Right renal pelvis (tissue), 4 donors: ENCODE results near the gene RNPEP. TPM values are rescaled to one million over a fixed set of nuclear protein-coding genes. Genes with fewer than 3 reads are reported as not detected.
"Not testable (repeated sequence)": the region's sequence is repeated elsewhere in the genome, so short reads cannot be mapped to it uniquely, and the experiment has no call there.

Experiments used
- DNase-seq, 4 donors: peaks; one replicate each; pipeline ENCODE4 v3.0.0-alpha.2; 2013; ENCODE audit warnings: low read depth in 4 of 4, low spot score in 3 of 4, missing footprints in 1 of 4
- polyA plus RNA-seq, 4 donors: library from polyadenylated mRNA; unstranded; fragments of 120-200 nt; gene quantifications; one replicate each; pipeline ENCODE4 v1.2.1, GENCODE V29; 2013; ENCODE audit not compliant: insufficient read length in 4 of 4

The RNPEP gene
- 10 to 100 TPM; 56.3 to 78.0 (median 58.2) TPM for polyA plus RNA-seq

GRCh38 chr1:201982623-201983379, at the start of gene RNPEP:
Gene RNPEP, plus strand, starts transcription at chr1:201982648. Its CDS starts 19 bp downstream, at chr1:201982667.
- peak; percentile 31 to 58 (median 46) for DNase-seq

- no peak for DNase-seq
Measured at GRCh38 chr1:201933840-201934430, 48.5 kb upstream of the RNPEP start.

- no peak for DNase-seq
Measured at GRCh38 chr1:201937624-201938213, 44.7 kb upstream of the RNPEP start.

DNA sequence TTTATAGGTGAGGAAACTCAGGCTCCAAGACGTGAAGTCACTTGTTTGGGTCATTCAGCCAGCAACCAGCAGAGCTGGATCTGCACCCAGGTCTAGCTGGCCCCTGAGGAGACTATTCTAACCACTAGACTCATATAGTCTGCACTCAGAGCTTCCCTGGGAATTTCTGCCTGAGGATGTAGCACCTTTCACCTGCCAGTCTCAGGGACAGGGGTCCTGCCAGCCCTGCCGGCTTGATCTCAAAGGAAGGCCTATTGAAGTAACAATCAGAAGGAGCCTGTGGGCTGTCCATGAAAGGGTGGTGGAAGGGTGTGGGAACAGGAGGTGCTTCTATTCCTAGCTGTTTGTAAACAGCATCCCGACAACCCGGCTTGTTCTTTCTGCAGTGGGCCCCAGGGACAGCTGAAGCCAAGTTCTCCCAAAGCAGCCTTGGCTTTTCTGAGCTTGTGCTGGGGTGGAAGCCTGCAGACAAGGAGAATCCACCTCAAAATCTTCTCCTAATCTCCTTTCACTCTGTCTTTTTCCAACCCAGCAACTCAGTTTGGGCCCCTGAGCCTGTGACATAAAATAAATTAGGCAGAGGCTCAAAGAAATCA, 43.9 kb upstream of the RNPEP start:
- no peak for DNase-seq

DNA sequence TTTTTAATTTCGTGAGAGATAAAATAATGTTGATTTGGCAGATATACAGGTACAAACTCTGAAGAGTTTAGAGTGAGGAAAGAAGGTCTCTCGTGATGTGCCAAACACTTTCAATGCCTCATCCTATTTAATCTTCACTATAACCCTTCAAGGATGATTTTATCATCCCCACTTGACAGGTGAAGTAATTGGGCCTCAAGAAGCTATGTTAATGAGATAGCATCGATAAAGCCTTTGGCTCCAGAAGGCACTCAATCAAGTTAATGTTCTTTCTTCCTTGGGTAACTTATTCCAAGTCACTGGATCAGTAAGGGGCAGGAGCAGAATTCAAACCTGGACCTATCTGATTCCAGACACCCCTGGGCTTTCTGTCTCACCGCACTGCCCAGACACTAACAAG, 43.3 kb upstream of the RNPEP start:
- no peak for DNase-seq

- DNase-seq, result no peak
Measured at GRCh38 chr1:201939574-201939973, 42.9 kb upstream of the RNPEP start.

- DNase-seq, result not testable (repeated sequence)
Measured at GRCh38 chr1:201940316-201940715, 42.1 kb upstream of the RNPEP start.

GRCh38 chr1:201941420-201942128, 40.9 kb upstream of the RNPEP start:
- peak in 2 of 4 donors; percentile 40 to 60 for DNase-seq

DNA sequence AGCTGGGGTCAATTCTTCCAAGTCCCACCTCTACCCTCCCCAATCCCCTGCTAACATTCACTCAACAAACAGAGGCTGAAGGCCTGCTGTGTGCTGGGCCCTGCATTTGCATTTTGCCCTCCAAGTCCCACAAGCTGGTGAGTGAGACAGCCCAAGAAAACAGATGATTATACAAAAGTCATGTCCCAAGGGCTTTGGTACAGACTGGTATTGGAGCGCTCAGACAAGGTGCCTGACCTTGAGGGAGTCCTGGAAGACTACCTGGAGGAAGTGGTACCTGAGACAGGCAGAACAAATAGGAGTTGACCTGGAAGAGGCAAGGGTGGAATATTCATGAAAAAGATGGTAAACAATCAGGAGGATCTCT, 40.3 kb upstream of the RNPEP start:
- DNase-seq, result no peak

- no peak for DNase-seq
Measured at GRCh38 chr1:201944002-201944401, 38.4 kb upstream of the RNPEP start.

DNA sequence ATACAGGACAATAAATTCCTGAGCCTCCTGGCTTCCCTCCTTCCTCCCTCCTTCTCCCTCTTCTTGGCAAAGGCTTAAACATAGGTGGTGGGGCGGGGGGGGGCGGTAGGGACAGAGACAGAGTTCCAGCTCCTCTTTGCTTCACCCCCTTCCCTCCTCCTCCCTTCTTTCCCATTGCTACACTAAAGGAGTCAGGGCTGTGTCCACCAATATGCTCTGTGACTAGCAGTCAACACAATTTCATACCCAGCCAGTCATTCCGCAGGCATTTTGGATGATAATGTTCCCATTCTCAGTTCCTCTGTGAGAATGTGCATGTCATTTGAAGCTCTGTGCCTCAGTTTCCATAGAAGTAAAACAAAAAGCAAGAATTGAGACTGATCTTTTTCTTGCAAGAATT, 37.8 kb upstream of the RNPEP start:
- no peak for DNase-seq

DNA sequence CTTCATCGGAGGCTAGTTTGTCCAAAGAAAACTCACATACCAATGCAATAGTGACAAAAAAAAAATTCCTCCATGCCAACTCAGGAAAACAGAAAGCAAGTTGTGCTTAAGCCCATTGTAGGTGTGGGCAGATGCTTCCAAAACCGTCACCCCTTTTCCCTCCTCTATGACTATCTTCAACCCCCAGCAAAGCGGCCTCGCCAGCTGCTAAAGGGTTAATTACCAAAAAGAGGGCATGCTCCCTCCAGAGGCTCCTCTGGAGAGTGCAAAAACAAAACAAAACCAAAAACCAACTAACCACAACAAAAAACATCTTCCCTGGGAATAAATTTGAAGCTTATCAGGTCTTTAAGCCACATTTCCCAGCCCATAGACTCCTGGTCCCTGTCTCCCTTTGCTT, 37.3 kb upstream of the RNPEP start:
- DNase-seq, result no peak

- no peak for DNase-seq
Measured at GRCh38 chr1:201945863-201946223, 36.6 kb upstream of the RNPEP start.

DNA sequence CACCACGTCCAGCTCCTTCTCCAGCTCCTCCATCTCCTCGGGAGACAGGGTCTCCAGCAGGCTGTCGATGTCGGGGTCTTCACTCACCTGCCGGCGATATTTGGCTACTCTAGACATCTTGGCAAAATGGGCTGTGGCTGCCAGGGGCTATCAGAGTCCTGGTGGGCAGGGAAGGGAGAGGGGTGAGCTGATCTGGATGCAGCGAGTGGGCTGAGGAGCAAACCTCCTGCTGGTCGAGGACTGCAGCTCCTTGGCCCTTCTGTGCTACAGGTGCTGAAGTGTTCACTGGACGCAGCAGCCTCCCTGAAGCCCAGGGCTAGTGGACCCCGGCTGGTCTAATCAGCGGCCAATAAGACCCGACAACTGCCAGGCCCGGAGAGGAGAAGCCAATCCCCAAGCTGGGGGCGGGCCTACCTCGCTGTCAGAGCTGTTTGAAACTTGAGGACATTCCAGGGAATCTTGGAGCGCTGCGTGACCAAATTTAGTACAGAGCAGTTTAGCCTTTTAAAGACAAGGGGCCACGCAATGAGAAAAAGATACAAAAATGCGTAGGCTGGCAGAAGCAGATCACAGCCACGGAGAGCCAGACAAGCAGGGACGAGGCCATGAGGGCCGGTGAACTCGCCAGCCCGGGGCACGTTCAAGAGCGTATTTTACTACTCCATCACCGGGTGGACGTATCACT, 36.1 kb upstream of the RNPEP start, which contains the start of gene LMOD1:
TSS of gene LMOD1 (minus strand) at position 325 of the 685 bp plus-strand sequence. CDS start at position 117, 208 bp downstream.
- peak; percentile 71 to 88 (median 84) for DNase-seq

DNA sequence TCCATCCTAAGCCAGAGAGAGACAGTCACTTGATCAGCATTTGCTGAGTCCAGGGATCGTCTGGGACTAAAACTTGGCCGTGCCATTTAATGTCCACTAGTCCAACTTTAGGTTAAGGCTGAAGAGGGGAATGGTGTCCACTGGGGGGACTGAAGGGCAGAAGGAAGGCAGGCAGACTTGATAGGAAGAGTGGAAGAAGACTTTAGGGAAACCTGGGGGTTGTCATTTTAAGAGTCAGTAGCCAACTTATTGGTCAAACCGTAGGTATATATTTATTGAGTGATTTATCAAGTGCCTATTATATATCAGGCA, 34.8 kb upstream of the RNPEP start:
- DNase-seq, result no peak

DNA sequence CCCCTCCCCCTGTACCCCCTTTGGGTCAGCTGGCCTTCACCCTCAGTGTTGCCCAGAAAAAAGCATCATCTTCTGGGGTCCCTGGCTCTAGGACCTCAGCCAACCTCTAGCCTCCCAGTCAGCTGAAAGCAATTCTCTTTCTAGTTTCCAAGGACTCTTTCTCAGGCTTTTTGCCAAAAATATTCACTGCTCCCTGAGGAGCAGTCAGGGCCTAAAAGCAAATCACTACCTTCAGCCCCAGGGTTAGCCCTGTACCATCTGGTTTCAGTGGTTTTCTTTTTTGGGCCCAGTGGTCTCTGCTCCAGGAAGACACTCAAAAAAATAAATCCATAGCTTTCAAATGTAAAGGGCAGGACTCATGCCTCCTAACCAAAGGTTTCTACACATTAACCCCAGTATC, 33.0 kb upstream of the RNPEP start:
- DNase-seq, result no peak

DNA sequence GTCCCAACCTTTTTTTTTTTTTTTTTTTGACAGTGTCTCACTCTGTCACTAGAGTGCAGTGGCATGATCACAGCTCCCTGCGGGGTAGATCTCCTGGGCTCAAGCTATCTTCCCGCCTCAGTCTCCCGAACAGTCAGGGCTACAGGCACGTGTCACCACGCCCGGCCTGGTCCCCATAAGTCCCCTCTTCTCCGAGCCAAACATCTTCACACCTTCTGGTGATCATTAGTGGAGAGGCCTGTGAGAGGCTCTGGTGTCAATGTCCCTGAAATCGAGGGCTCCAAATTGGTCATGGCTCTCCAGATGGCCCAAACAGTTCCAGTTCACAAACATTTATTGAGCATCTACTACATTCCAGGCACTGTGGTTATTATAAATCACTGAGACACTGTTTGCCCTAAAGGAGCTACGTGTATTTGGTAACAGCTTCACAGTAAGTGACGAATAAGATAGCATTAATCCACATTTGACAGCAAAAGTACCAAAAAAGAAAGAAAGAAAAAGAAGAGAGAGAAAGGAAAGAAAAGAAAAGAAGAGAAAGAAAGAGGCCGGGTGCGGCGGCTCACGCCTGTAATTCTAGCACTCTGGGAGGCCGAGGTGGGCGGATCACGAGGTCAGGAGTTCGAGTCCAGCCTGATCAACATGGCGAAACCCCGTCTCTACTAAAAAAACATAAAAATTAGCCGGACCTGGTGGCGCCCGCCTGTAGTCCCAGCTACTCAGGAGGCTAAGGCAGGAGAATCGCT, 28.0 kb upstream of the RNPEP start:
- no peak for DNase-seq

- DNase-seq, result peak; percentile 88 to 97 (median 96)
Measured at GRCh38 chr1:201955009-201955728, 27.3 kb upstream of the RNPEP start, which contains the start of gene TIMM17A. Gene TIMM17A, plus strand, starts transcription at chr1:201955503. Its CDS starts 24 bp downstream, at chr1:201955527.

GRCh38 chr1:201955729-201956143, 26.7 kb upstream of the RNPEP start:
- no peak for DNase-seq
